ENCODE data around the gene SPINT2.
"Not testable (repeated sequence)": the region's sequence is repeated elsewhere in the genome, so short reads cannot be mapped to it uniquely, and the experiment has no call there.

Gene SPINT2

GRCh38 chr19:38331728-38332127 is 67.4 kb downstream of the SPINT2 start:
- H3K4me1 Mint-ChIP-seq = peaks cover 14% of the 10 kb centered on the region
- DNase-seq (ENCODE audit: low spot score in 2 of 2) = no peak

GRCh38 chr19:38333245-38333644 is 68.9 kb downstream of the SPINT2 start:
- ATAC-seq (no peak), DNase-seq (ENCODE audit: low spot score in 2 of 2) (no peak)
- H3K4me3 Mint-ChIP-seq = no peak overlapping the region
- H3K4me1 Mint-ChIP-seq = peaks cover 15% of the 10 kb centered on the region
- H3K36me3 Mint-ChIP-seq = peaks cover 30% of the 10 kb centered on the region
- H3K9me3 Mint-ChIP-seq = no peaks in the 10 kb centered on the region
- H3K27ac Mint-ChIP-seq = peak overlapping the region; percentile 18

More at GRCh38 chr19:38331728-38332127, 67.4 kb downstream of the SPINT2 start:
- no peak overlapping the region for H3K4me3 Mint-ChIP-seq
- no peak for ATAC-seq
- H3K27ac Mint-ChIP-seq = no peak overlapping the region
- no peaks in the 10 kb centered on the region for H3K9me3 Mint-ChIP-seq
- peaks cover 36% of the 10 kb centered on the region for H3K36me3 Mint-ChIP-seq

- ATAC-seq = peak; percentile 86
- H3K4me3 Mint-ChIP-seq = peak overlapping the region; percentile 84
- H3K4me1 Mint-ChIP-seq = peaks cover 23% of the 10 kb centered on the region
- peak; percentile 80 to 97 for DNase-seq (ENCODE audit: low spot score in 2 of 2)
- H3K9me3 Mint-ChIP-seq = no peaks in the 10 kb centered on the region
- H3K36me3 Mint-ChIP-seq = peaks cover 23% of the 10 kb centered on the region
- H3K27ac Mint-ChIP-seq = peak overlapping the region; percentile 90
Observed at GRCh38 chr19:38335949-38336637, 71.7 kb downstream of the SPINT2 start.

- DNase-seq (ENCODE audit: low spot score in 2 of 2) = peak; percentile 86 to 97
- H3K27ac Mint-ChIP-seq = peak overlapping the region; percentile 90
Observed at GRCh38 chr19:38336638-38337359, 72.4 kb downstream of the SPINT2 start.

GRCh38 chr19:38337360-38337653 is 72.9 kb downstream of the SPINT2 start:
- no peak for DNase-seq (ENCODE audit: low spot score in 2 of 2)
- peak overlapping the region; percentile 90 for H3K27ac Mint-ChIP-seq
- H3K9me3 Mint-ChIP-seq = no peaks in the 10 kb centered on the region
- H3K4me3 Mint-ChIP-seq = peak overlapping the region; percentile 84
- H3K36me3 Mint-ChIP-seq = peaks cover 23% of the 10 kb centered on the region
- ATAC-seq = no peak
- peaks cover 23% of the 10 kb centered on the region for H3K4me1 Mint-ChIP-seq

More at GRCh38 chr19:38336638-38337359, 72.4 kb downstream of the SPINT2 start:
- Mint-ChIP-seq H3K36me3 (peaks cover 23% of the 10 kb centered on the region), H3K9me3 (no peaks in the 10 kb centered on the region), H3K4me3 (peak overlapping the region; percentile 84), H3K4me1 (peaks cover 23% of the 10 kb centered on the region)
- ATAC-seq = peak; percentile 75

- H3K9me3 Mint-ChIP-seq; H3K27ac Mint-ChIP-seq; ATAC-seq; DNase-seq (ENCODE audit: low spot score in 2 of 2); H3K4me3 Mint-ChIP-seq: not testable (repeated sequence)
- Mint-ChIP-seq H3K36me3 (peaks cover 23% of the 10 kb centered on the region), H3K4me1 (peaks cover 23% of the 10 kb centered on the region)
Observed at GRCh38 chr19:38339011-38339410, 74.6 kb downstream of the SPINT2 start.

- ATAC-seq = no peak
- Mint-ChIP-seq H3K36me3 (peaks cover 20% of the 10 kb centered on the region), H3K27ac (no peak overlapping the region), H3K4me1 (peaks cover 23% of the 10 kb centered on the region), H3K9me3 (no peaks in the 10 kb centered on the region), H3K4me3 (no peak overlapping the region)
- no peak for DNase-seq (ENCODE audit: low spot score in 2 of 2)
Observed at GRCh38 chr19:38340927-38341326, 76.6 kb downstream of the SPINT2 start.

Data from stimulated activated effector memory CD8-positive, alpha-beta T cell treated with anti-CD3 and anti-CD28 coated beads, Interleukin-12 subunit alpha, Interleukin-12 subunit beta, amount 100 ng/mL, for 72 hours (primary cell).